Smooth muscle cell (in vitro differentiated cells): ENCODE data around the gene CCDC88C. TPM values are rescaled to one million over a fixed set of nuclear protein-coding genes. Genes with fewer than 3 reads are reported as not detected.

Source experiments
- DNase-seq: peaks from one replicate; lab custom pipeline; 2025; ENCODE audit not compliant: unreplicated experiment; lab: John Stamatoyannopoulos, UW
- H2AFZ ChIP-seq: fragments of 200-600 bp; sonication (generic); 2 replicates; pipeline ENCODE4 v1.6.0; 2016; ENCODE audit warnings: antibody characterized with exemption, low read depth, mild to moderate bottlenecking
- H3F3A ChIP-seq: fragments of 200-600 bp; sonication (generic); 2 replicates; pipeline ENCODE4 v1.6.0; 2017; ENCODE audit warnings: antibody characterized with exemption, low read depth
- H3K27ac ChIP-seq: fragments of 200-600 bp; sonication (generic); 2 replicates; pipeline ENCODE4 v1.5.1; 2016; ENCODE audit warnings: low read depth, mild to moderate bottlenecking
- H3K27me3 ChIP-seq: fragments of 200-600 bp; sonication (generic); 2 replicates; pipeline ENCODE4 v1.6.1; 2016; ENCODE audit warnings: low read depth, mild to moderate bottlenecking
- H3K36me3 ChIP-seq: fragments of 200-600 bp; sonication (generic); 2 replicates; pipeline ENCODE4 v1.5.1; 2016; ENCODE audit warnings: low read depth
- H3K4me1 ChIP-seq: fragments of 200-600 bp; sonication (generic); 2 replicates; pipeline ENCODE4 v1.5.1; 2016; ENCODE audit warnings: low read depth
- H3K4me2 ChIP-seq: fragments of 200-600 bp; sonication (generic); 2 replicates; pipeline ENCODE4 v1.6.0; 2016; ENCODE audit warnings: mild to moderate bottlenecking
- H3K4me3 ChIP-seq: fragments of 200-600 bp; sonication (generic); 2 replicates; pipeline ENCODE4 v1.5.1; 2016; ENCODE audit warnings: mild to moderate bottlenecking
- H3K79me2 ChIP-seq: fragments of 200-600 bp; sonication (generic); 2 replicates; pipeline ENCODE4 v1.6.0; 2016; ENCODE audit warnings: low read depth, mild to moderate bottlenecking
- H3K9ac ChIP-seq: fragments of 200-600 bp; sonication (generic); 2 replicates; pipeline ENCODE4 v1.6.0; 2016; ENCODE audit warnings: low read depth
- H3K9me3 ChIP-seq: fragments of 200-600 bp; sonication (generic); replicated peaks from 2 replicates; pipeline ENCODE4 v1.5.1; 2016; ENCODE audit warnings: low read depth
- H4K20me1 ChIP-seq: fragments of 200-600 bp; sonication (generic); 2 replicates; pipeline ENCODE4 v1.6.0; 2016; ENCODE audit warnings: low read depth
- CTCF ChIP-seq: fragments of 200-600 bp; sonication (generic); IDR thresholded peaks from 2 replicates; pipeline ENCODE4 v1.5.1; 2017; ENCODE audit warnings: borderline replicate concordance, mild to moderate bottlenecking, antibody characterized with exemption; ENCODE audit not compliant: insufficient read depth, poor library complexity, severe bottlenecking
- WGBS: methylation state at CpG from one replicate; pipeline ENCODE4 v1.1.7; 2016; ENCODE audit warnings: low lambda C conversion rate; 5-methylcytosine and 5-hydroxymethylcytosine counted together
- polyA plus RNA-seq: library from polyadenylated mRNA; unstranded; fragments of >200 nt; fragmentation: Nextera tagmentation; extraction: Ambion mirVana; gene quantifications from 2 replicates; pipeline ENCODE4 v1.2.1, GENCODE V29; 2016
- total RNA-seq: library from RNA; depleted of rRNA; stranded (reverse); fragments of >200 nt; gene quantifications from 2 replicates; pipeline ENCODE4 v1.2.3, GENCODE V29; 2014

CCDC88C gene
- total and polyA plus RNA-seq, 2 experiments from 2014 or later = 1.1 TPM; not detected in 1

GRCh38 chr14:91342206-91342760 is 75.3 kb downstream of the CCDC88C start:
- H3K4me2 ChIP-seq = no peak overlapping the region
- no peak overlapping the region for H3K4me3 ChIP-seq
- H3K27ac ChIP-seq = no peak overlapping the region
- H3K4me1 ChIP-seq = peaks cover 5% of the 10 kb centered on the region
- H4K20me1 ChIP-seq = no peaks in the 10 kb centered on the region
- 91% methylated on average over 12 of the region's 12 CpGs for WGBS
- no peak overlapping the region for H2AFZ ChIP-seq
- no peaks in the 10 kb centered on the region for H3K36me3 ChIP-seq
- H3K9ac ChIP-seq = no peak overlapping the region
- no peaks in the 10 kb centered on the region for H3K79me2 ChIP-seq
- no peaks in the 10 kb centered on the region for H3K9me3 ChIP-seq
- TF ChIP-seq CTCF = no peak
- H3K27me3 ChIP-seq = peaks cover 13% of the 10 kb centered on the region
- DNase-seq = no peak
- no peaks in the 10 kb centered on the region for H3F3A ChIP-seq

- H3K27ac ChIP-seq = no peak overlapping the region
- no peaks in the 10 kb centered on the region for H3K36me3 ChIP-seq
- no peaks in the 10 kb centered on the region for H3F3A ChIP-seq
- no peaks in the 10 kb centered on the region for H3K9me3 ChIP-seq
- peaks cover 2% of the 10 kb centered on the region for H3K4me1 ChIP-seq
- H3K4me3 ChIP-seq = no peak overlapping the region
- 79% methylated on average over 7 of the region's 7 CpGs for WGBS
- no peaks in the 10 kb centered on the region for H4K20me1 ChIP-seq
- TF ChIP-seq CTCF = no peak
- DNase-seq = no peak
- H3K27me3 ChIP-seq = peaks cover 11% of the 10 kb centered on the region
- H2AFZ ChIP-seq = no peak overlapping the region
- no peak overlapping the region for H3K9ac ChIP-seq
- no peaks in the 10 kb centered on the region for H3K79me2 ChIP-seq
- H3K4me2 ChIP-seq = no peak overlapping the region
These were observed 75.9 kb downstream of the CCDC88C start for GRCh38 chr14:91341751-91342154.

- Histone ChIP-seq H3K4me3 (no peak overlapping the region), H2AFZ (no peak overlapping the region), H3K4me2 (no peak overlapping the region), H3K9me3 (no peaks in the 10 kb centered on the region), H3K36me3 (no peaks in the 10 kb centered on the region), H3K9ac (no peak overlapping the region), H4K20me1 (no peaks in the 10 kb centered on the region), H3K4me1 (no peaks in the 10 kb centered on the region), H3K27ac (no peak overlapping the region), H3F3A (no peaks in the 10 kb centered on the region), H3K79me2 (no peaks in the 10 kb centered on the region), H3K27me3 (peaks cover 15% of the 10 kb centered on the region)
- DNase-seq = no peak
- WGBS = 95% methylated on average over 2 of the region's 2 CpGs
- no peak for TF ChIP-seq CTCF
These were observed 76.3 kb downstream of the CCDC88C start for GRCh38 chr14:91341334-91341733.

- no peak overlapping the region for H3K27ac ChIP-seq
- H3K4me2 ChIP-seq = no peak overlapping the region
- H3K4me1 ChIP-seq = no peaks in the 10 kb centered on the region
- H3K4me3 ChIP-seq = no peak overlapping the region
- H3K27me3 ChIP-seq = peaks cover 24% of the 10 kb centered on the region
- no peak for TF ChIP-seq CTCF
- no peak overlapping the region for H2AFZ ChIP-seq
- no peaks in the 10 kb centered on the region for H4K20me1 ChIP-seq
- no peaks in the 10 kb centered on the region for H3F3A ChIP-seq
- H3K79me2 ChIP-seq = no peaks in the 10 kb centered on the region
- DNase-seq = no peak
- WGBS = 93% methylated on average over 29 of the region's 30 CpGs
- no peak overlapping the region for H3K9ac ChIP-seq
- H3K9me3 ChIP-seq = no peaks in the 10 kb centered on the region
- H3K36me3 ChIP-seq = no peaks in the 10 kb centered on the region
These were observed 77.8 kb downstream of the CCDC88C start for GRCh38 chr14:91339671-91340369.
